NOMO-1 (cell line): Measurements from ENCODE around the gene PCNT.

ENCODE experiments used
- DNase-seq, 2 experiments: peaks; one replicate each; lab custom pipeline; 2025; ENCODE audit not compliant: unreplicated experiment in 2 of 2; lab: John Stamatoyannopoulos, UW

PCNT gene

DNA sequence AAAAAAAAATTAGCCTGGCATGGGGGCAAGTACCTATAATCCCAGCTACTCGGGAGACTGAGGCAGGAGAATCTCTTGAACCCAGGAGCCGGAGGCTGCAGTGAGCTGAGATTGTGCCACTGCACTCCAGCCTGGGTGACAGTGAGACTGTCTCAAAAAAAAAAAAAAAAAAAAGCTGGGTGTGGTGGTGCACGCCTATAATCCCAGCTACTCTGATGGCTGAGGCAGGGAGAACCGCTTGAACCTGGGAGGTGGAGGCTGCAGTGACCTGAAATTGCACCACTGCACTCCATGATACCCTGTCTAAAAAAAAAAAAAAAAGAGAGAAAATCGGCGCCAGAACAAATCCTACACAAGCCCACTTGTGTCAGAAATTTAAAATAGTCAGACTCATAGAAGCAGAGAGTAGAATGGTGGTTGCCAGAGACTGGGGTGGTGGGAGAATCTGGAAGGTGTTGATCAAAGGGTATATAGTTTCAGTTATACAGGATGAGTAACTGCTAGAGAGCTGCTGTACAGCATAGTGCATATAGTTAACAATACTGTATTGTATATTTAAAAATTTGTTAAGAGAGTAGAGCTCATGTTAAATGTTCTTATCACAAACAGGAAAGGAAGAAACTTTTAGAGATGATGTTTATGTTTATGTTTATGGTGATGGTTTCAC is 144.3 kb downstream of the PCNT start:
- DNase-seq, result no peak

DNA sequence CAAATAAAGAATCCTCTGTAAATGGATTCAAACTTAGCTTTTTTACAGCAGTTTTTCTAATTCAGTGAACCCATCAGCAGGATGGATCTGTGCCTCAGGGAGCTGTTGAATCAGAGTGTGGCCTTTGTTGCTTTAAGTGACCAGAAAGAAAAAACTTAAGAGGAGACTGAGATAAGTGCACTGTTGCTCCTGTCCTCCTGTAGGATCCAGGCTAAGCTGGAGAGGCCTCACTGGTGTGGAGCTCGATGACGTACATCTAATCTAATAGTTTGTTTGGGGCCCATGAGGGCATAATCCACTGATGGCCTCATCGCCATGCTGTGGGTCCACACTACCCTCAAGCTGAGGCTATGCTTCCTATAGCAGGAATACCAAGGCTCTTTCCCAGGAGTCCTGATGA is 145.3 kb downstream of the PCNT start:
- DNase-seq, result no peak

DNA sequence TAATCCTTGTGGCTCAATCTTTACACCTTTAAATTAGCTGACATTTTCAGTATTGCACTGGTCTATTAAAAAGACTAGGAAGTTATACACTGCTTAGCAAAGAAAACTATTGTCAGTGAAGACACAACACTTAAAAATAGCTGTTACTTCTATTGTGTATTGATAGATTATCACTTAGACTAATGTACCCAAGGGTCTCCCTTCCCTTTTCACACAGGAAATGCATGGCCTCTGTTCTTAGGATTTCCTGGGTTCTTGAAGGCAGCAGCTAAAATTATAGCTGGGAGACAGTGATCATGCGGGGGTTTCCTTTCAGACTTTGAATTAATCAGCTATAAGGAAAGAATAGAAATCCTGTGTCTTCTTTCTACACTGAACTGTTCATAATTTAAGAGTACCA is 147.6 kb downstream of the PCNT start:
- no peak for DNase-seq

DNA sequence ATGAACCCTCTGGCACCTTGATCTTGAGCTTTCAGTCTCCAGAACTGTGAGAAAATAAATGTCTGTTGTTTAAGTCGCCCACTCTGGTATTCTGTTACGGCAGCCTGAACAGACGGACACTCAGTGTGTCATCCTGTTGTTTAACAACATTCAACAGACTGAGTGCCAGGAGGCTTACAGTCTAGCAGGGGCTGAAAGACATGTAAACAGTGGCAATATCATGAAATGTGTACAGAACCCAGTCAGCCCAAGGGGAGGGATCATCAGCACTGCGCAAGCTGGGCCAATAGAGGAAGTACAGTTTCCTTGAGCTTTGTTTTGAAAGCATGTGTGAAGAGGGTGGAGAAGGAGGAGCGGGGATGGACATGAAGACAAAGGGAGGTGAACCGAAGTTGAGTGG is 148.3 kb downstream of the PCNT start:
- DNase-seq, result peak; percentile 67 to 73

DNA sequence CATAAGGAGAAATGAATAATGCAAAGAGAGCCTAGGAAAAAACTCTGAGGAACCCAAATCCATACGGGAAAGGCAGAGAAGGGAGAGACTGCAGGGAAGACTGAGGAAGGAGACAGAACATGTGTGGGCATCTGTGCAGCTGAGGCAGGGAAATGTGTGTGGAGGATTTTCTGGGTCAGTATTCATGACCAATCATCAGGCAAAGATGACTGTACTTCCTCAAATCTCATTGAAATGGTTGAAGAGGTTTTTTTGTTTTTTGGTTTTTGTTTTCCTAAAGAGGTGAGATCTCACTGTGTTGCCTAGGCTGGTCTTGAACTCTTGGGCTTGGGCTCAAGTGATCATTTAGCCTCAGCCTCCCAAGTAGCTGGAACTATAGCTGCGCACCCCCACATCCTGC is 150.4 kb downstream of the PCNT start:
- no peak for DNase-seq

DNA sequence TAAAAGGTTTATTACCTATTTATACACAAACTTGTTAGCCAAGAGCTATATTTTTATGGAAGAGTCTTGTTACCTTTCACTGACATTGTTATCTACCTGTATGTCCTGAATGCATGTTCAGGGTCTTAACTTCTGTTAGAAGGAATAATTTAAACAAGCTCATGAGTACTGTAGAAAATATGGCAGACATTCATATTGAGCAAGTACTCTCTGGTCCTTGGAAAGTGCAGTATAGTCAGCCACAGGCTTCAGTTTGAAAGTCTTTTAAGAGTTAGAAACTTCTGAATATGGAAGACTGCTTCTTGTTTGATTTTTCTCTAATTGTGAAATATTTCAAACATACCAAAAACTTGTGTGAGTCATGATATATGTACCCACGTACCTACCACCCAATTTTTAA is 151.3 kb downstream of the PCNT start:
- DNase-seq, result no peak

DNA sequence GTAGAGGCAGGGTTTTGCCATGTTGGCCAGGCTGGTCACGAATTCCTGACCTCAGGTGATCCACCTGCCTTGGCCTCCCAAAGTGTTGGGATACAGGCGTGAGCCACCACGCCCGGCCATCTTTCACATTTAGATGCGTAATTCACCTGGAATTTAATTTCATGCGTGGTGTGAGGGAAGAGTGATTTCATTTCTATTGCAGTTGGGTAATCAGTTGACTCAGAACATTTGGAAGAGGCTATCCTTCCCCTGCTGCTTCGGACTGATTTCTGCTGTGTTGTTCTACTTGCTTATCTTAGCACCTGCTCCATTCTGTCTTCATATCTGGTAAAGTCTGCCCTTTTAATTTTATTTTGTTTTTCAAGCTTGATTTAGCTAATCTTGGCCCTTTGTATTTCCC is 153.8 kb downstream of the PCNT start:
- no peak for DNase-seq

DNA sequence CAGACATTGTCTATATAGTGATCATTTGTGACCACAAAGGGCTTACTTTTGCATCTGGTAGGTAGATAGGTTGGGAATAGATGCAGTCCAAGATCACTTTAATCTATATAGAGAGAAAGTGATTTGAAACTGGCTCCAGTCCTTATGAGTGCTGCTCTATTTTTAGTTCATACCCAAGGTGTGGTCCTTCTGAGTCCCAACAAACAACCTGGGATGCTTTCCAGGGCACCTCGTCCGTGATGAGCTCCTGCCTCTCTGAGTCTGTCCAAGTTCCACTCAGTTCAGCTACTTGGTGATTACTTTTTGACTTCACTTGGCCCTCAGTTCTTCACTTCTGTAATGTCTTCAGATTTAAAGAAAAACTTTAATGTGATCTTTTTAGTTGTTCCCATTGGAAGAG is 155.0 kb downstream of the PCNT start:
- DNase-seq, result no peak

DNA sequence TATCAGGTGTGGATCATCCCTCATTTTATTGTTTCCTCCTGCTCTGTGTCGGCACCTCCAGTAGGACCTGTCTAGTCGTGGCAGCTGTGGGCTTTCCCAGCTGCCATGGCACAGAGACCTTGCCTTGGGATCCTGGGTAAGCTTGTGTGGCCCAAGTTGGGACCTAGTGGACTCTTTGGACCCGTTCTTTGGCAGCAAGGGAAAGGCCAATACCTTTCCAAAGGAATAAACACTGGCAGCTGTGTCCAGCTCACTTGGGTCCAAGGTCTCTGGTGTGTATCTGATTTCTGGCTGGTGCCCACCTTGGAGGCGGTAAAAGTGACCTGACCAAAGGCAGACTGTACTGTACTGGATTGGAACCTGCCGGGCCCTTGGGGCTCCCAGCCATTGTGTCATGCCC is 156.5 kb downstream of the PCNT start:
- no peak for DNase-seq

DNA sequence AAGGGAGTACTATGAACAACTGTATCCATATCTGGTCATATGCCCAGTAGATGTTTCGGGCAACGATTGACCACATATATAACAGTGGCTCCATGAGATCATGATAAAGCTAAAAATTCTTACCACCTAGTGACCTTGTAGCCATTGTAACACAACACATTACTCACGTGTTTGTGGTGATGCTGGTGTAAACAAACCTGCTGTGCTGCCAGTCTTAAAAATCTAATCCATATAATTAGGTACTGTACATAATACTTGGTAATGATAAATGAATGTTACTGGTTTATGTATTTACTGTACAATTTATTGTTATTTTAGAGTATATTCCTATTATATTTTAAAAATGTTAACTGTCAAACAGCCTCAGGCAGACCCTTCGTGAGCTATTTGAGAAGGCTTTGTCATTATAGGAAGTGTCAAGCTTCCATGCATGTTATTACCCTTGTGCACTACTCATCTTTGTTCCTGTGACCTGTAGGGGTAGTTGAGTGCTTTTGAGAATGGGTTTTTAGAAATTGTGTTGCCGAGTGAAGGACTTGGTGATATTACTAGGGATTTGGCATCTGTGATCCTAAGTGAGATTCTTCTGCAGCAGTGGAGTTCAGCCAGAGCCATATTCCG is 158.4 kb downstream of the PCNT start:
- no peak for DNase-seq

DNA sequence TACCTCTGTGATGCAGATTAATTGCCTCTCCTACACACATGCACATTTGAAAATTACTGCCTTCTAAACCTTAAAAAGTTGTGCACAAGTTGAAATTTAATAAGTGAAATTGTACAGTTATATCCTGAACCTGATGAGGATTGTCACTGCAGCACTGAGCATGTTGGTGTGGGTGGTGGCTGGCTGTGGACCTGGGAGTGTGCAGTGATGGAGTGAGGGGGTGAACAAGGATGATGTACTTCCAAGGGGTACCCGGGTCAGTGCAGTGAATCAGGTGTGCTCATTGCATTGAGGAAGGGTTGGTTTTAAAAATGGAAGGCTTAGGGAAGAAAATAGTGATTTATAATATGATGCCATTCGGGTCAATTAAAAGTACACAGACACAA is 158.9 kb downstream of the PCNT start:
- no peak for DNase-seq

DNA sequence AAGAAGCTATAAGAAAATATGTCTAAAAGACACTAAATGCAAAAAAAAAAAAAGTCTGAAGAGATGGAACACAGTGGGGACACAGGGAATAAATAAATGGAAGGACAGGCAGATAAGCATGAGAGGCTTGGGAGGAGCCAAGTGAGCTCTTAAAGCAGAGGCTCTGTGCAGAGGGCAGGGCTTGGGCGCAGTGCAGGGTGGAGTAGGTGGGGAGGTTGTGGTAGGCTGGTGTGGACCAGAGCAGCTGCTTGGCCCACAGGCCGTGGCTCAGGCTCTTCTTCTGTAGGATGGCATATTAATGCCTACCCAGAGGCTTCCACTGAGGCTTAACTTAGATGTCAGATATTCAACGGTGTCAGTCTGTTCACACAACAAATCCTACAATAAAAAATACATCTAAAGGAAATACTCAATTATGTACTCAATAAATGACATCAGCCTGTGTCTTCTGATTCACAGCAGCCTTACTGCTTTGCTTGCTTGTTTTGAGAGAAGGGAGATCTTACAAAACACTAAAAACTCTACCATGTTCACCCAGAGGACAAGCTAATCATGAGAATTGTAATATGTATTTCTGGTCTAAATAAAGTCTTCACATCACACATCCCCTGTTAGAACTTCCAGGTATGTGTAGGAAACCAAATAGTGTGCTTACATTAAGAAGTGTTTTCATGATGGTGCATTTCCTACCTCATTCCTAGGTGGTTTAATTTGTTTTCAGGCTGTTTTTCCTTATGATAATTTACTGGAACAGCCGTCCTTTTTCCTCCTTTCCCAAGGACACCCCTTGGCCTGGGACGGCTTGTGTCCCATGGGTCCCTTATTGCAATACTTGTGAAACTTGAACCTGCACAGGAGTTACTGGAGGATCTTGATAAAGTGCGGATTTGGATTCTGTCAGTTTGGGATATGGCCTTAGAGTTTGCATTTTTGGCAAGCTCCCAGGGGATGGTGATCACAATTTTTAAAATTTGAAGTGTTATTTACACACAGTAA is 159.6 kb downstream of the PCNT start:
- no peak for DNase-seq

DNA sequence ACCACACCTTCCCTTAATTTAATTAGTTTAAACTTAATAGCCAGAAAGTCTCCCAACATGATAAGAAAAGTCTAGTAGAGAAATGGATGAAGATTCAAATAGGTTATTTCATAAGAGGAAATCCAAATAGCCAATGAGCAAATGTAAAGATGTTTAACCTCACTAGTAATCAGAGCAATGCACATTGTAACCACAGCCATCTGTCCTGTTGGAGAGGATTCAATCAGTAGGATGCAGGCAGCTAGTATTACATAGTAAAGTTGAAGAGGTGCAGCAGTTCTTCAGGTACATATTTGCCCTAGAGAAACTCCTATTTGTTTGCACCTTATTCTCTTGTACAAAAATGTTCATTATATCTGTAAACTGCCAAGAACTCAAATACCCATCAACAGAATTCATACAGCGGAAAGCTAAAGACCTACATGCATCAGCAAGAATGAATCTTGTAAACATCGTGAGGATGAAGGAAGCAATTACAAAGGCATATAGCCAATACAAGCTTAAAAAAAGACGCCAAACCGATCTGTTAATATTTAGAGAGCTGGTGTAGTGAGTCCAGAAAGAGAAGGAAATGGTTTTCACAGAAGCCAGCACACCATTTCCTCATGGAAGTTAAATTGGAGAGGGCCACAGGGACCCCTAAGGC is 162.6 kb downstream of the PCNT start:
- DNase-seq, result no peak

DNA sequence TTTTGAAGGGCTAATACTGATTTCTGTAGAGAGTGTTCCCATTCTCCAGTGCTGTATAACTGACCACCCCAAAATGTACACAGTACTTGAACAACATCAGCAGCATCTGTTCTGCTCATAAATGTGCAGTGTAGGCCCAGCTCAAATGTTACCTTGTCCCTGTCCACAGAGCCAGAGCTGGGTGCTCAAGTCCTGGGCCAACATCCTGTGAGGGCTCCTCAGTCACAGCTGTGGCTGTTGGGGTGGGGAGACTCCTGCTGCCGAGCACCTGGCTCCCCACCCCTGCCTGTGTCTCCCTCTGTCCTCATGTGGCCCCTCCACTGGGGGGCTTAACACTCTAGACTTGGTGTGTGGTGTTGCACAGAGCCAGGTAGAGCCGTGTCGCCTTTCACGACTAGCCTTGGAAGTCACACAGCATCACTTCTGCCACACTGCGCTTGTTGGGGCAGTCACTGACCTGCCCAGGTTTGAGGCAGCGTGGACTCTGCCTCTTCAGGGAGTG is 165.3 kb downstream of the PCNT start:
- DNase-seq, result no peak

DNA sequence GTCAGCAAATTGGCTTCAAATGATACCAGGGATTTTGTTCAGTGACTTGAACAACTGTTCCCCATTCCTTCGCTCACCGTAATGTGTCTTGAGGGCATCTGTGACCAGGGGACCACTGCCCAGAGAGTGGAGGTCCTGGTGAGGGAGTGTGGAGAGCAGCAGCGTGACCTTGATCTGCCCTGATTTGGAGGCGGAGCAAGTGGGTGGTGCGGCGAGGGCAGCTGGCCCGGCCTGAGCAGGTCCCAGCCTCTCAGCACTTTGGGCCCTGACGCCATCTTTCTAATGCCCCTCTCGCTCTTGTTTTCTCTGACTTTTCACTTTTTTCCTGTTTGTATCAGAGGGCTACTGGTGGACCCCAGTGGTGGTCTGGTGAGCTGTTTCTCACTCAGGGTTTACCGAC is 165.8 kb downstream of the PCNT start:
- DNase-seq, result no peak

DNA sequence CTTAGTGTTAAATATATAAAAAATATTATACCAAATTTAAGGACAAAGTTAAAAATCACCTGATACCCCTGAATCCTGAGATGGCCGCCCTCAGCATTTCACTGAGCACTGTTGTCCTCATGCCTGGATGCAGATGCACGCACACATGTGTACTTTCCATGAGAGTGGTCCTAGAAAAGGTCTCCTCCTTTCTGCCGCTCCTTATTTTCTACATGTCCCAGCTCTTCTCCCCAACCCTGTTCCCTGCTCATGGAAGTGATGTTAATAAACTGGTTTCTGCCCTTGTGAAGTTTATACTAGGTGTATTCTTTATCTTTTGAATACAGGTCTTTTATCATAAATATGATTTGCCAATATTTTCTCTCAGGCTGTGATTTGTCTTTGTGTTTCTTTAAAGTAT is 167.6 kb downstream of the PCNT start:
- no peak for DNase-seq

DNA sequence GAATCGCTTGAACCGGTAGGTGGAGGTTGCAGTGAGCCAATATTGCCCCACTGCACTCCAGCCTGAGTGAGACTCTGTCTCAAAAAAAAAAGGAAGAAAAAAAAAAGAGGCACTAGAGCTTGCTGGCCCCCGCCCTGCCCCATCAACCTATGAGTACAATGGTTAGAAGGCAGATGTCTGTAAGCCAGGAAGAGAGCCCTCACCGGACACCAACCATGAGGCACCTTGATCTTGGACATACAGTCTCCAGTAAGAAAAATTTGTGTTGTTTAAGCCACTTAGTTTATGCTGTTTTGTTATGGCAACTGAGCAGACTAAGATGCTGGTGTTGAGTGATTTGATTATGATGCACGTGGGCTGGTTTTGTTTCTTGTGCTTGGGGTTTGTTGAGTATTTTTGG is 168.9 kb downstream of the PCNT start:
- no peak for DNase-seq

DNA sequence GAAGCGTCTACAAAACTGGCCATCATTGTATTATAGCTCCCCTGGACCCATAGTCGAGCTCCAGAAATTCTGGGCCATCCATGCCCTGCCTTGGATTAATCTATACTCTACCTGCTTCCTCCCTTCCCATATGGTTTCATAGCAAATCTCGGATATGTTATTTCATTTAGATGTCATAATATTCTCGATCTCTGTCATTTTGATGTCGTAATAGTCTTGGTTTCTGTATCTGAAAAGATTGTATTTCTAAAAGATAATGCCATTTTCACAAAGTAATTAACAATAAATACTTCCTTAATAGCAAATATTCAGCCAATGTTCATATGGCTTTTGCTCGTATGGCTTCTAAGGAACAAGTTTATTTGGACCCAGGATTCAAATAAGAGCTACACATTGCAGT is 169.9 kb downstream of the PCNT start:
- no peak for DNase-seq
